Measurements from ENCODE around the gene MIA2.
"Not testable (repeated sequence)": the region's sequence is repeated elsewhere in the genome, so short reads cannot be mapped to it uniquely, and the experiment has no call there.

Gene MIA2

GRCh38 chr14:39230416-39231035, 3.2 kb upstream of the MIA2 start:
- DNase-seq: no peak

DNA sequence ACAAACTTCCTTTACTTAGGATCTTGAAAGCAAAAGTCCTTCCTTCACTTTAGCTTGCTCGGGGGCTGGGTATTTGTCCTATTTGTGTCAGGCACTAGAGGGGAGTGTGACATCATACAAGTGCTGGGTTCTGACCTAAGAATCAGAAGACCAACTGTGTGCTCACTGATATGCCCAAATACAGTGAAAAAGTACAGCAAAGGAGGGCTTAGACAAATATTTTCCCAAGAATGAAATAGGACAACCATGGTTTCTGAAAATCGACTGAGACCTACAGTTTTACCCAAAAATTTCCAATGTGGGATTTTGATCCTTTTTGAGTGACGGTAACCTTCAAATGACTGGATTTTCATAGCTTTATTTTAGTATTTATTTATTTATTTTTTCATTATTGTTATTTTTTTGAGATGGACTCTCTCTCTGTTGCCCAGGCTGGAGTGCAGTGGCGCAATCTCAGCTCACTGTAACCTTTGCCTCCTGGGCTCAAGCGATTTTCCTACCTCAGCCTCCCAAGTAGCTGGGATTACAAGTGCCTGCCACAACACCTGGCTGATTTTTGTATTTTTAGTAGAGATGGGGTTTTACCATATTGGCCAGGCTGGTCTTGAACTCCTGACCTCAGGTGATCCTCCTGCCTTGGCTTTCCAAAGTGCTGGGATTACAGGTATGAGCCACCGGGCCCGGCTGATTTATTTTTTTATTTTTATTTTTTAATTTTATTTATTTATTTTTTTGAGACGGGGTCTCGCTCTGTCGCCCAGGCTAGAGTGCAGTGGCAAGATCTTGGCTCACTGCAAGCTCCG, 1.8 kb upstream of the MIA2 start:
- DNase-seq: not testable (repeated sequence)

DNA sequence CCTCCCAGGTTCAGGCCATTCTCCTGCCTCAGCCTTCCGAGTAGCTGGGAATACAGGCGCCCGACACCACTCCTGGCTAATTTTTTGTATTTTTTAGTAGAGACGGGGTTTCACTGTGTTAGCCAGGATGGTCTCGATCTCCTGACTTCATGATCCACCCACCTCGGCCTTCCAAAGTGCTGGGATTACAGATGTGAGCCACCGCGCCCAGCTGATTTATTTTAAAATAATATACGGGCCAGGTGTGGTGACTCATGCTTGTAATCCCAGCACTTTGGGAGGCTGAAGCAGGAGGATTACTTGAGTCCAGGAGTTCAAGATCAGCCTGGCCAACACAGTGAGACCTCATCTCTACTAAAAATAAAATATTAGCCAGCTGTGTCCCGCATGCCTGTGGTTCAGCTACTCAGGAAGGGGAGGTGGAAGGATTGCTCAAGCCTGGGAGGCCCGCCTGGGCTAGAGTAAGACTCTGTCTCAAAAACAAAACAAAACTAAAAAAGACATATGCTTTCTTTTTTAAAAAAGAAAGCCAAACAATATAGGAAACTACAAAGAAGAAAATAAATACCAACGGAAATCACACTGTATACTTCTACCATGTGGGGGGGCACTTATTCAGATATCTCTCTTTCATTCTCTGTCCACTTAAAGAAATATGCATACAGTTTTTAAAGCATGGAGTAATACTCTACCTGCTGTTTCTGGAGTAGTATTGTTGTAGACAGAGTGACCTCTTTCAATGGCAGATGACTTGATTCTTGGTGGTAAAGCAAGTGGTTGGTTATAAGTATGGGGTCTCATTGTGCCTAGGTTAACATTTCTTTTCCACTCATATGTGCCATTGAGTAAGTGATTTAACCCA, 930 bp upstream of the MIA2 start:
- no peak for DNase-seq

GRCh38 chr14:39234986-39235385, 1.3 kb downstream of the MIA2 start:
- DNase-seq: not testable (repeated sequence)

- not testable (repeated sequence) for DNase-seq
These were observed 1.8 kb downstream of the MIA2 start for GRCh38 chr14:39235466-39235865.

GRCh38 chr14:39240769-39241168, 7.1 kb downstream of the MIA2 start:
- DNase-seq: no peak

DNA sequence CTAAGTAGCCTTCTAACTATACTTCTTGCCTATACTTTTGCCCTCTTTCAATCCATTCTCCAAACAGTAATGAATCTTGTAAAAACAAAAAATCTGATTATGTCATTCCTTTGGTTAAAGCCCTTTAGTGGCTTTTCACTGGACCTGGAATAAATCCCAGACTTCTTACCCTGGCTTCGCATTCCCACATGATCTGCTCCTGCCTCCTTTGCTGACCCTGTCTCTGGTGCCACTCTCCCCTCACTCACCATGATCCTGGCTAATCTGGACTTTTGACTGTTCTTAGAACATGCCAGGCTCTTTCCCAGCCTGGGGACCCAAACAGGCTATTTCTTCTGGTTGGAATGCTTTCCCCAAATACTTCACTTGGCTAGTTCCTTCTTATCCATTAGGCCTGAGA, 7.9 kb downstream of the MIA2 start:
- DNase-seq: no peak

DNA sequence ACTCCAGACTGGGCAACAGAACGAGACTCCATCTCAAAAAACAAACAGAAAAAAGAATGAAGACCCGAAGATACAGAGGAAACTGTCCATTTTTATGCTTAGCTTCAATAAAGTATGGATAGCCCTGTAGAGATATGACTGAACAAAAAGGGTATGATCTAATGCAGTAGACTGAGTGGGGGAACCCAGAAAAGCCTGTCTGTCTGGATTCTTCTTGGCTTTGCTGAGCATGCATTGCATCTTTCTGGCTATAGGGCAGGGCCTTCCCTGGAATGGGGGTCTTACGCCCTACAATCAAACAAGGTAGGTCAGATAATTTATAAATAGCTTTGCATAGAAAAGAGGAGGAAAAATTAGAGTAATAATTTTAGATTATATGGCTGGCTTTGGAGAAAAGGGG, 10.1 kb downstream of the MIA2 start:
- DNase-seq: no peak

DNA sequence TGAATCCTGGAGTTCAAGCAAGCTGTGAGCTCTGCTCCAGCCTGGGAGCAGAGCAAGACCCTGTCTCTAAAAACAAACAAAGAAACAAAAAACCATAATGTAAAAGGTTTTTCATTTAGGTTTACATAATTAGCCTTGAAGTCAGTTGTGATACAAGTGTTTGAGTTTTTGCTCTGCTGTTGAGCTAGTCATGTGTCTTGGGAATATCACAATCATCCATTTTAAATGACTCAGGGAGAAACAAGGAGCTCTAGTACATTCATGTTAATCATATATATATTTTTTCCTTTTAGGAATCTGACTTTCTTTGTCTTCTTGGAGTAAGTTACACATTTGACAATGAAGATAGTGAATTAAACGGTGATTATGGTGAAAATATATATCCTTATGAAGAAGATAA, 12.9 kb downstream of the MIA2 start:
- DNase-seq: no peak

DNA sequence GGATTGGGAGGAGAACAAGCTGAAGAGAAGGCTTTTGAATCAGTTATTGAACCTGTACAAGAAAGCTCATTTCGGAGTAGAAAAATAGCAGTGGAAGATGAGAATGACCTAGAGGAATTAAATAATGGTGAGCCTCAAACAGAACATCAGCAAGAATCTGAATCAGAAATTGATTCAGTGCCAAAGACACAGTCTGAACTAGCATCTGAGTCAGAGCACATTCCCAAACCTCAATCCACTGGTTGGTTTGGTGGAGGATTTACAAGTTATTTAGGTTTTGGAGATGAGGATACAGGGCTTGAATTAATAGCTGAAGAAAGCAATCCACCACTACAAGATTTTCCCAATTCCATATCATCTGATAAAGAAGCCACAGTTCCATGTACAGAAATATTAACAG, 13.5 kb downstream of the MIA2 start:
- no peak for DNase-seq

GRCh38 chr14:39251547-39251946, 17.8 kb downstream of the MIA2 start:
- DNase-seq: no peak

- not testable (repeated sequence) for DNase-seq
These were observed 23.7 kb downstream of the MIA2 start for GRCh38 chr14:39257388-39257787.

DNA sequence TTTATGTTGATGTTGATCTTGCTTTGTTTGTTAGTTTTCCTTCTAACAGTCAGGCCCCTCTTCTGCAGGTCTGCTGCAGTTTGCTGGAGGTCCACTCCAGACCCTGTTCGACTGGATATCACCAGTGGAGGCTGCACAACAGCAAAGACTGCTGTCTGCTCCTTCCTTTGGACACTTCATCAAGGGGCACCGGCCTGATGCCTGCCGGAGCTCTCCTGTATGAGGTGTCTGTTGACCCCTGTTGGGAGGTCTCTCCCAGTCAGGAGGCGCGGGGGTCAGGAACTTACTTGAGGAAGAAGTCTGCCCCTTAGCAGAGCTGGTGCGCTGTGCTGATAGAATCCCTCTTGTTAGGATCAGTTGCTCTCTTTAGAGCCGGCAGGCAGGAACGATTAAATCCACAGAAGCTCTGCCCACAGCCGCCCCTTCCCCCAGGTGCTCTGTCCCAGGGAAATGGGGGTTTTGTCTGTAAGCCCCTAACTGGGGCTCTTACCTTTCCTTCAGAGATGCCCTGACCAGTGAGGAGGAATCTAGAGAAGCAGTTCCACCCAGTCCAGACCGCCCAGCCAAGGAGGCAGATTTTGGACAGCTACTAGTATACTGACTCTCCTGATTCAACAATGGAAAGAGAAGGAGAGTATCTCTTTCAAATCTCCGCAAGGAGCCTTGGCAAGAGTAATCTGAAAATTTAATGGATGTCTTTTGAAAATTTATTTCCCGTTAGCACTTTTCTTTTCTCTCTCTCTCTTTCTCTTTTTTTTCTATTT, 25.2 kb downstream of the MIA2 start:
- no peak for DNase-seq

- not testable (repeated sequence) for DNase-seq
These were observed 26.4 kb downstream of the MIA2 start for GRCh38 chr14:39260161-39260560.

- DNase-seq: not testable (repeated sequence)
These were observed 28.5 kb downstream of the MIA2 start for GRCh38 chr14:39262214-39262613.

DNA sequence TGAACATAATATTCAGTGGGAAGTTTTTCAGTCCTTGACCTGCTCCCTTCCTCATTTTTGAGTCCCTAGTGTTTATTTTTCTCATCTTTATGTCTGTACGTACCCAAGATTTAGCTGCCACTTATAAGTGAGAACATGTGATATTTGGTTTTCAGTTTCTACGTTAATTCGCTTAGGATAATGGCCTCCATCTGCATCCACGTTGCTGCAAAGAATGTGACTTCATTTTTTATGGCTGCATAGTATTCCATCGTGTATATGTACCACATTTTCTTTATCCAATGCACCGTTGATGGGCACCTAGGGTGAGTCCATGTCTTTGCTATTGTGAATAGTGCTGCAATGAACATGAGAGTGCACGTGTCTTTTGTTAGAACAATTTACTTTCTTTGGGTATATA, 30.3 kb downstream of the MIA2 start:
- DNase-seq: no peak

GRCh38 chr14:39264558-39264957, 30.8 kb downstream of the MIA2 start:
- DNase-seq: no peak

GRCh38 chr14:39265033-39265432, 31.3 kb downstream of the MIA2 start:
- no peak for DNase-seq

DNA sequence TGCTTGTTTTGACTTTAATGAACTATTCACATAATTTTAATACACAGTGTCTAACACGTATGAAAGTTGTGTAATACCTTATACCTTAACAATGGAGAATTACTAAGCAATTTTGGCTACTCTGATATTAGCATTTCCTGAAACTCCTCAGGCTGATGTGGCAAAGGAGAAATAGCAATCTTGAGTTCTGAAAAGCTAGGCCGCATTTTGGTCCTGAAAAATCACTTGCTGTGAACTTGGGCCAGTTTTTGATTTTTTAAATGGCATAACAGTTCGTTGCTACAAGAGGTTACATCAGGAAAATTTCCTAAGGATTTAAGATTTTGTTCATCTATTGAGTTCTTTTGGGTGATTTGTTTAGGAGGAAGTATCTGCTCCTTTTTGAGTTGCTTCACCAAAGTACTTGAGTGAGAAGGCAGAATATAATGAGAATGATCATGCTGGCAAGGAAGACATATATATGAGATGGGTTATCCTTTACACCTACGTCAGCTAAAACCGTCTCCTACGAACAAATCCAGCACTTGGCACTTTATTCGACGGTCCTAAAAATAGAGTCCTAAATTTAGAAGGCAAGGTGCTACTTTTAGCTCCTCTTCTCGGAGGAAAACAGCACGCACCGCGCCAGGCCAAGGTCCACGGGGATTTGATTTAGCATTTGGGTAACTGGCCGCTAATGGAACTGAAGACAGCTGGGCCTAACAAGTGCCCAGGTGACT, 32.2 kb downstream of the MIA2 start:
- no peak for DNase-seq

- no peak for DNase-seq
These were observed 32.8 kb downstream of the MIA2 start for GRCh38 chr14:39266525-39266870.

- DNase-seq: peak; percentile 80
These were observed 33.3 kb downstream of the MIA2 start for GRCh38 chr14:39266871-39267607.

GRCh38 chr14:39267608-39268005, 33.9 kb downstream of the MIA2 start:
- no peak for DNase-seq
